Adrenal gland (tissue), 5 donors: ENCODE results near the gene SLC37A1.

Source experiments
- CTCF ChIP-seq, 6 experiments: fragments of 450-650 bp in 4 of 6; fragments of 200-600 bp in 2 of 6; sonication (generic) in 1 of 6; IDR thresholded peaks; 1 replicate in 5 of 6; 2 replicates in 1 of 6; pipeline versions ENCODE4 v1.5.1 to v1.8.0; 2016 to 2021; ENCODE audit warnings: antibody characterized with exemption in 6 of 6, mild to moderate bottlenecking in 2 of 6, moderate library complexity in 1 of 6
- POLR2A ChIP-seq, 2 donors: fragments of 450-650 bp; IDR thresholded peaks; one replicate each; pipeline ENCODE4 v1.6.1; 2017; ENCODE audit warnings: antibody characterized with exemption in 2 of 2, mild to moderate bottlenecking in 2 of 2, moderate library complexity in 1 of 2
- donor health status: DM: no; HTN: no; CAD: no.

GRCh38 chr21:42518626-42519025, 5.0 kb downstream of the SLC37A1 start:
- TF ChIP-seq CTCF (IDR thresholded peaks at IDR 0.05) (peak in 3 of 6 experiments; percentile 13 to 29 (median 17)), POLR2A (IDR thresholded peaks at IDR 0.05) (no peak)
